GM12801 (cell line): ENCODE data around the gene SLC12A6.

Source experiments
- CTCF ChIP-seq: IDR thresholded peaks from one replicate; pipeline ENCODE4 v1.5.1; 2011; ENCODE audit warnings: control low read depth; ENCODE audit not compliant: insufficient read length; ENCODE audit errors: extremely low read depth

SLC12A6 gene

DNA sequence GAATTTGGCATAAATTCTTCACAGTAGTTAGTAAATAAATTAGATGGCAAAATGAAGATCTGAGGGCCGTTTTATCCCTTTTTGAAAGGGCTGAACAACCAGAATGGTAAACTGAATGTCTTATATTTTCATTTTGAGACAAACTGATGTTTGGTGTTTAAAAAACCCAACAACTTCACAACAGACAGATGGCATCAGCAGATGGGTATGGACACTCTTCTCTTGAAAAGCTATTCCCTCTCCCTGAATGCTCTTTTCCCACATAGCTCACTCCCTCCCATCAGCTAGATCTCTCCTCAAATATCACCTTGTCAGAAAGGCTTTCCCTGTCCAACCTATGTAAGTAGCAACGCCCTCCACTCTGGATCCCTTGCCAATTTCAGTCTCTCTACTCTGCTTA is 79.4 kb downstream of the SLC12A6 start:
- no peak for TF ChIP-seq CTCF

- no peak for TF ChIP-seq CTCF
Observed at GRCh38 chr15:34252545-34252944, 85.0 kb downstream of the SLC12A6 start.

DNA sequence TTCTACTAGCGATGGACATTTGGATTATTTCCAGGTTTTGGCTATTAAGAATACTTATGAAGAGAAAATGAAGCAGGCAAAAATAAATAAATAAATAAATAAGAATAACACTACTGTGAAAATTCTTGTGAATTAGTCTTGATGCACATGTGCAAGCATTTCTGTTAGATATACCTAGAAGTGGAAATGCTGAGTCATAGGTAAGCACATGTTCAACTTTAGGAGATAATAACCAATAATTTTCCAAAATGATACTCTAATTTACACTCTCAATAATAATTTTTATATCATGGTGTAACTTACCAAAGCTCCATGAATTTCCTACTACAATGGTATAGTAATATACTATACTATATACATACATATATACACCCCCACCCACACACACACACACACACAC is 89.4 kb downstream of the SLC12A6 start:
- no peak for TF ChIP-seq CTCF

DNA sequence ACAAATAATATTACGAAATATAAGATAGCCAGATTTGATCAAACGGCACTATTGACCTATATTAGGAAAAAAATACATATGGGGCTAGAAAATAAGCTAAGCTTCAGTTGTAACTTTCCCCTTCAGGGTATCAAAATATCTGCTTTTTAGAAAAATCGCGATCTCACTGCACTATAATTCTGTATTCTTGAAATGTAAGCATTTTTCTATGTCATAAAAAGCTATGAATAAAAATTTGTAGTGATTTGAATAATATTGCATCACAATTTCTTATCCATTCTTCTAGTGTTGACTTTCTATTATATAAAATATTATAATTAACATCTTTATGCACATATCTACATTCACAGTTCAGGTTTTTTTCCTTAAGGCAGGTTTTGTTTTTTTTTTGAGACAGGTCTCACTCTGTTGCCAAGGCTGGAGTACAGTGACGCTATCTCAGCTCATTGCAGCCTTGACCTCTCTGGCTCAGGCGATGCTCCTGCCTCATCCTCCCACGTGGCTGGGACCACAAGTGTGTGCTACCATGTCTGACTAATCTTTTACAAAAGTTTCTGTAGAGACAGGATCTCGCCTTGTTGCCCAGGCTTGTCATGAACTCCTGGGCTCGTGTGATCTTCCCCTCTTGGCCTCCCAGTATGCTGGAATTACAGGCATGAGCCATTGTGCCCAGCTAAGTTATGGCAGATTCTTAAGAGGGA is 91.2 kb downstream of the SLC12A6 start:
- no peak for TF ChIP-seq CTCF

GRCh38 chr15:34243226-34243625 is 94.4 kb downstream of the SLC12A6 start:
- no peak for TF ChIP-seq CTCF

GRCh38 chr15:34242331-34242710 is 95.3 kb downstream of the SLC12A6 start:
- TF ChIP-seq CTCF, result no peak

DNA sequence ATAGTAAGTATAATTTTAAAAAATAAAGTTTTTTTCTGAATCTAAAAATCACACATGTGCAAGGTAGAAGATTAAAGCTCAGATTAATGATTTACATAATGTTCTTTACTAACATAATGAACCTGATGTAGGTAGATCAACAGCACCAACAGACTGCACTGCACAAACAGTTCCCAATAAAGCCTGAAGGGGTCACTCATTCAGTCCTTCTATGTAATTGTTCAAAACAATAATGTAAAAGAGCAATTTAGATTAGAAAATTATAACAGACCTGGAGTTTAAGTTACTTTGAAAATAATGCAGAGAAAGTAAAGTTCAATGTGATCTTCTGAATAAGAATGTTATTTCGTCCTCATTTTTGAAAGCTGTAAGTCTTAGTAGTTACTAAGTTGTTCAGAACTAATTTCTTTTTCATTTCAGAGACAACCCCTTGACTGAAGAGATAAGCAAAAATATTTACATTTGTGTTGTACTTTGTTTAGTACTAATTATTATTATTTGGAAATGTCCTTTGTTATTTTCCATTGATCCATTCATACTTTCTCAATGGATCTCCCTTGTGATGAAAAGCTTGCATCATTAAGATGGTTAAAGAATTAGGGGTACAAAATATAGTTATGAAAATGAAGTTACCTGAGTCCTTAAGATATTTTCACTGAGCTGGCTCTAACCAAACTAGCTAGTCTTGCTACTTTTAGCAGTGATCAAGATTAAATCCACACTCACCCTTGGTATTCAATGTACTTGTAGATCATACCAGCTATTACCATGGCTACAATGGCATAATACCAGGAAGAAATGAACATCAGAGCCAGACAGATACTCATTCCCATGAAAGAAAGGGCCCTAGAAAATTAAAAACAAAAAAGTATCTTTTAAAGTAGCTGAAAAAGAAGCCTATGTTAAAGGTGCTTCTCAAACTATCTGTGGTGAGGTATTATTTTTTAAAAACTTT is 95.9 kb downstream of the SLC12A6 start:
- TF ChIP-seq CTCF, result peak; percentile 32
